GM23338 (cell line): Measurements from ENCODE around the gene RAP1GAP2. TPM values are rescaled to one million over a fixed set of nuclear protein-coding genes. Genes with fewer than 3 reads are reported as not detected.

ENCODE experiments used
- ATAC-seq: fragments of 200-7000 bp; cut with Tn5 transposase; 3 replicates; pipeline ENCODE4 v1.9.1; 2020
- DNase-seq: peaks from one replicate; pipeline ENCODE4 v3.0.0-alpha.2; 2015; ENCODE audit warnings: low spot score
- H2AFZ ChIP-seq: fragments of 200-600 bp; sonication (generic); 2 replicates; pipeline ENCODE4 v1.8.0; 2016; ENCODE audit warnings: antibody characterized with exemption, mild to moderate bottlenecking, moderate library complexity
- H3F3A ChIP-seq: fragments of 200-600 bp; sonication (generic); replicated peaks from 2 replicates; pipeline ENCODE4 v1.8.0; 2017; ENCODE audit warnings: antibody characterized with exemption, mixed run types, low read depth
- H3K27ac ChIP-seq: fragments of 200-600 bp; sonication (generic); 2 replicates; pipeline ENCODE4 v1.6.1; 2016; ENCODE audit warnings: low read depth
- H3K27me3 ChIP-seq: fragments of 200-600 bp; sonication (generic); 2 replicates; pipeline ENCODE4 v1.8.0; 2016; ENCODE audit warnings: mild to moderate bottlenecking, mixed run types, moderate library complexity; ENCODE audit not compliant: insufficient read depth
- H3K36me3 ChIP-seq: fragments of 200-600 bp; sonication (generic); 2 replicates; pipeline ENCODE4 v1.8.0; 2016; ENCODE audit warnings: mild to moderate bottlenecking; ENCODE audit not compliant: insufficient read depth
- H3K4me1 ChIP-seq: fragments of 200-600 bp; sonication (generic); 2 replicates; pipeline ENCODE4 v1.8.0; 2016; ENCODE audit warnings: mild to moderate bottlenecking, moderate library complexity; ENCODE audit not compliant: insufficient read depth
- H3K4me2 ChIP-seq: fragments of 200-600 bp; sonication (generic); 2 replicates; pipeline ENCODE4 v1.7.1; 2017; ENCODE audit warnings: mixed run types
- H3K4me3 ChIP-seq: fragments of 200-600 bp; sonication (generic); 2 replicates; pipeline ENCODE4 v1.6.1; 2016; ENCODE audit warnings: mixed run types
- H3K79me2 ChIP-seq: fragments of 200-600 bp; sonication (generic); replicated peaks from 2 replicates; pipeline ENCODE4 v1.8.0; 2017; ENCODE audit warnings: mild to moderate bottlenecking; ENCODE audit not compliant: insufficient read depth
- H3K9me2 ChIP-seq: fragments of 200-600 bp; sonication (generic); 2 replicates; pipeline ENCODE4 v1.8.0; 2017; ENCODE audit not compliant: insufficient read depth
- H4K20me1 ChIP-seq: fragments of 200-600 bp; sonication (generic); replicated peaks from 2 replicates; pipeline ENCODE4 v1.8.0; 2017; ENCODE audit warnings: mild to moderate bottlenecking; ENCODE audit not compliant: insufficient read depth
- H3K27ac Mint-ChIP-seq: 2 replicates; pipeline ENCODE4 v1.8.0; 2020; ENCODE audit warnings: inconsistent platforms, mild to moderate bottlenecking, moderate library complexity, mixed read lengths
- H3K27me3 Mint-ChIP-seq: 3 replicates; pipeline ENCODE4 v1.8.0; 2022; ENCODE audit warnings: low read depth, mild to moderate bottlenecking, moderate library complexity, mixed read lengths, inconsistent platforms; ENCODE audit not compliant: insufficient read depth, poor library complexity
- H3K36me3 Mint-ChIP-seq: 3 replicates; pipeline ENCODE4 v1.8.0; 2021; ENCODE audit warnings: low read depth, mild to moderate bottlenecking, inconsistent platforms, moderate library complexity, mixed read lengths
- H3K4me1 Mint-ChIP-seq: 3 replicates; pipeline ENCODE4 v1.8.0; 2020; ENCODE audit warnings: mild to moderate bottlenecking, inconsistent platforms, mixed read lengths
- H3K4me3 Mint-ChIP-seq: 3 replicates; pipeline ENCODE4 v1.8.0; 2021; ENCODE audit warnings: moderate library complexity, mild to moderate bottlenecking, inconsistent platforms, mixed read lengths
- H3K9me3 Mint-ChIP-seq: 3 replicates; pipeline ENCODE4 v1.8.0; 2020; ENCODE audit warnings: moderate library complexity, mild to moderate bottlenecking, inconsistent platforms, mixed read lengths
- polyA plus RNA-seq: library from polyadenylated mRNA; unstranded; fragments of >200 nt; fragmentation: Nextera tagmentation; extraction: Ambion mirVana; gene quantifications from 2 replicates; pipeline ENCODE4 v1.2.1, GENCODE V29; 2016
- total RNA-seq: library from RNA; depleted of rRNA; stranded (reverse); fragments of >200 nt; shearing (Covaris generic); gene quantifications from 2 replicates; pipeline ENCODE4 v1.2.3, GENCODE V29; 2014
- TF ChIP-seq, protein P1 (sequence below), 2 experiments: fragments of 200-600 bp in 1 of 2; sonication (generic) in 1 of 2; conservative IDR thresholded peaks; 2 replicates each; pipeline versions ENCODE4 v1.5.1 to v1.6.1; 2016 to 2017; ENCODE audit warnings: antibody characterized with exemption in 2 of 2, low read depth in 2 of 2, mild to moderate bottlenecking in 2 of 2, moderate library complexity in 1 of 2
- TF ChIP-seq, protein P2 (sequence below): fragments of 250-450 bp; sonication (Bioruptor Pico); IDR thresholded peaks from 2 replicates; pipeline ENCODE4 v1.5.0; 2020; ENCODE audit warnings: mild to moderate bottlenecking, moderate library complexity

Gene RAP1GAP2
- total and polyA plus RNA-seq, 2 experiments from 2014 or later, result 17.8 to 46.1 TPM

DNA sequence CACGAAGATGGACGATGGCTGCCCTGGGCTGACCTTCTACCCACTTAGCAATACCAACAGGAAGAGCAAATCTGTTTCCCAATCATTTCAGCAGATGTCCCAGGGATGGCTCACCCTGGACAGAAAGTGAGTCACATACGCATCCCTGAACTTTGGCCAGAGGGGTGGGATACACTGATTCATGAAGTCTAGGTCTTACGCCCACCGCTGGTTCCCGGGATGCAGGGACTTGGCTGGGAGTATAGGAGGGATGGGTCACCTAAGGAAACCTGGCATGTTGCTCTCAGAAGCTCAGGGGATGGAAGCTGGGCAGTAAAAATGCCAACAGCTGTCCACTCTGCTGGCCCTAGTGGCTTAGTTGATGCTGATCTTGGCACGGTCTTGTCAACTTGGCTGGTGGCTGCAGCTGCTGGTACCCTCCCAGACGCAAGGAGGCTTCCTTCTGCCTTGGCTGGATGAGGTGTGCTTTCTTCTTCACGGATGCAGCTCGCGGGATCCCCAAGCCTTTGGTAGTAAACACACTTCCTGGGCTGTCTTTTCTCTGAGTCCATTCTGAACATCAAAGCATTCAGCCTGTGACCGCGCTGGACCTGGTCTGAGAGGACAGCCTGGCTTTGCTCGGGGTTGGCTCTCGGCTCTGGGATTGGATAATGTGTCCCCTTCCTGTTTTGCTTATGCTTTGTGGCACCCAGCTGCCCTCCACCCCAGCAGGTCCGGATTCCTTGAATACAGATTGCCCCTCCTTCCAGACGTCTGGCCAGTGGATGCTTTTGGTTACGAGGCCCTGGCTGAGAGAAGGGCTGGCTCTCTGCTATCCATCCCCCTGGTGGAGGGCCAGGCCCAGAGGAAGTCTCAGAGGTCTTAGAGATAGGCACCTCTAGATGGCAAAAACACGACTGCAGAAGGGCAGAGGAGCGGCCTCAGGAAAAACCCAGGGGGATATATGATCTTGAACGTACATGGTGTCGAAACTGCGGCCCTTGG lies 71.5 kb downstream of the RAP1GAP2 start:
- H3K9me2 ChIP-seq, result no peaks in the 10 kb centered on the region
- Mint-ChIP-seq H3K36me3 (no peaks in the 10 kb centered on the region), H3K4me3 (peak overlapping the region; percentile 14; the same call in 1 of the 3 replicates), H3K27ac (peak overlapping the region; percentile 63), H3K9me3 (no peaks in the 10 kb centered on the region), H3K27me3 (peaks cover 12% of the 10 kb centered on the region), H3K4me1 (peaks cover 72% of the 10 kb centered on the region)
- peaks cover 90% of the 10 kb centered on the region for H3K79me2 ChIP-seq
- no peaks in the 10 kb centered on the region for H3K36me3 ChIP-seq
- peak overlapping the region; percentile 33; the same call in 1 of the 2 replicates for H3K4me2 ChIP-seq
- peak overlapping the region; percentile 83 for H3K27ac ChIP-seq
- peaks cover 17% of the 10 kb centered on the region for H4K20me1 ChIP-seq
- DNase-seq (peak; percentile 90), ATAC-seq (peak; percentile 71)
- no peaks in the 10 kb centered on the region for H3K27me3 ChIP-seq
- H3K4me1 ChIP-seq, result peaks cover 64% of the 10 kb centered on the region
- H2AFZ ChIP-seq, result no peak overlapping the region
- no peak overlapping the region for H3K4me3 ChIP-seq
- peaks cover 18% of the 10 kb centered on the region for H3F3A ChIP-seq
- TF ChIP-seq, protein P1, sequence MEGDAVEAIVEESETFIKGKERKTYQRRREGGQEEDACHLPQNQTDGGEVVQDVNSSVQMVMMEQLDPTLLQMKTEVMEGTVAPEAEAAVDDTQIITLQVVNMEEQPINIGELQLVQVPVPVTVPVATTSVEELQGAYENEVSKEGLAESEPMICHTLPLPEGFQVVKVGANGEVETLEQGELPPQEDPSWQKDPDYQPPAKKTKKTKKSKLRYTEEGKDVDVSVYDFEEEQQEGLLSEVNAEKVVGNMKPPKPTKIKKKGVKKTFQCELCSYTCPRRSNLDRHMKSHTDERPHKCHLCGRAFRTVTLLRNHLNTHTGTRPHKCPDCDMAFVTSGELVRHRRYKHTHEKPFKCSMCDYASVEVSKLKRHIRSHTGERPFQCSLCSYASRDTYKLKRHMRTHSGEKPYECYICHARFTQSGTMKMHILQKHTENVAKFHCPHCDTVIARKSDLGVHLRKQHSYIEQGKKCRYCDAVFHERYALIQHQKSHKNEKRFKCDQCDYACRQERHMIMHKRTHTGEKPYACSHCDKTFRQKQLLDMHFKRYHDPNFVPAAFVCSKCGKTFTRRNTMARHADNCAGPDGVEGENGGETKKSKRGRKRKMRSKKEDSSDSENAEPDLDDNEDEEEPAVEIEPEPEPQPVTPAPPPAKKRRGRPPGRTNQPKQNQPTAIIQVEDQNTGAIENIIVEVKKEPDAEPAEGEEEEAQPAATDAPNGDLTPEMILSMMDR (conservative IDR thresholded peaks at IDR 0.05; ENCODE audit: low read depth in 2 of 2), result peak; percentile 34 to 44
- TF ChIP-seq, protein P2, sequence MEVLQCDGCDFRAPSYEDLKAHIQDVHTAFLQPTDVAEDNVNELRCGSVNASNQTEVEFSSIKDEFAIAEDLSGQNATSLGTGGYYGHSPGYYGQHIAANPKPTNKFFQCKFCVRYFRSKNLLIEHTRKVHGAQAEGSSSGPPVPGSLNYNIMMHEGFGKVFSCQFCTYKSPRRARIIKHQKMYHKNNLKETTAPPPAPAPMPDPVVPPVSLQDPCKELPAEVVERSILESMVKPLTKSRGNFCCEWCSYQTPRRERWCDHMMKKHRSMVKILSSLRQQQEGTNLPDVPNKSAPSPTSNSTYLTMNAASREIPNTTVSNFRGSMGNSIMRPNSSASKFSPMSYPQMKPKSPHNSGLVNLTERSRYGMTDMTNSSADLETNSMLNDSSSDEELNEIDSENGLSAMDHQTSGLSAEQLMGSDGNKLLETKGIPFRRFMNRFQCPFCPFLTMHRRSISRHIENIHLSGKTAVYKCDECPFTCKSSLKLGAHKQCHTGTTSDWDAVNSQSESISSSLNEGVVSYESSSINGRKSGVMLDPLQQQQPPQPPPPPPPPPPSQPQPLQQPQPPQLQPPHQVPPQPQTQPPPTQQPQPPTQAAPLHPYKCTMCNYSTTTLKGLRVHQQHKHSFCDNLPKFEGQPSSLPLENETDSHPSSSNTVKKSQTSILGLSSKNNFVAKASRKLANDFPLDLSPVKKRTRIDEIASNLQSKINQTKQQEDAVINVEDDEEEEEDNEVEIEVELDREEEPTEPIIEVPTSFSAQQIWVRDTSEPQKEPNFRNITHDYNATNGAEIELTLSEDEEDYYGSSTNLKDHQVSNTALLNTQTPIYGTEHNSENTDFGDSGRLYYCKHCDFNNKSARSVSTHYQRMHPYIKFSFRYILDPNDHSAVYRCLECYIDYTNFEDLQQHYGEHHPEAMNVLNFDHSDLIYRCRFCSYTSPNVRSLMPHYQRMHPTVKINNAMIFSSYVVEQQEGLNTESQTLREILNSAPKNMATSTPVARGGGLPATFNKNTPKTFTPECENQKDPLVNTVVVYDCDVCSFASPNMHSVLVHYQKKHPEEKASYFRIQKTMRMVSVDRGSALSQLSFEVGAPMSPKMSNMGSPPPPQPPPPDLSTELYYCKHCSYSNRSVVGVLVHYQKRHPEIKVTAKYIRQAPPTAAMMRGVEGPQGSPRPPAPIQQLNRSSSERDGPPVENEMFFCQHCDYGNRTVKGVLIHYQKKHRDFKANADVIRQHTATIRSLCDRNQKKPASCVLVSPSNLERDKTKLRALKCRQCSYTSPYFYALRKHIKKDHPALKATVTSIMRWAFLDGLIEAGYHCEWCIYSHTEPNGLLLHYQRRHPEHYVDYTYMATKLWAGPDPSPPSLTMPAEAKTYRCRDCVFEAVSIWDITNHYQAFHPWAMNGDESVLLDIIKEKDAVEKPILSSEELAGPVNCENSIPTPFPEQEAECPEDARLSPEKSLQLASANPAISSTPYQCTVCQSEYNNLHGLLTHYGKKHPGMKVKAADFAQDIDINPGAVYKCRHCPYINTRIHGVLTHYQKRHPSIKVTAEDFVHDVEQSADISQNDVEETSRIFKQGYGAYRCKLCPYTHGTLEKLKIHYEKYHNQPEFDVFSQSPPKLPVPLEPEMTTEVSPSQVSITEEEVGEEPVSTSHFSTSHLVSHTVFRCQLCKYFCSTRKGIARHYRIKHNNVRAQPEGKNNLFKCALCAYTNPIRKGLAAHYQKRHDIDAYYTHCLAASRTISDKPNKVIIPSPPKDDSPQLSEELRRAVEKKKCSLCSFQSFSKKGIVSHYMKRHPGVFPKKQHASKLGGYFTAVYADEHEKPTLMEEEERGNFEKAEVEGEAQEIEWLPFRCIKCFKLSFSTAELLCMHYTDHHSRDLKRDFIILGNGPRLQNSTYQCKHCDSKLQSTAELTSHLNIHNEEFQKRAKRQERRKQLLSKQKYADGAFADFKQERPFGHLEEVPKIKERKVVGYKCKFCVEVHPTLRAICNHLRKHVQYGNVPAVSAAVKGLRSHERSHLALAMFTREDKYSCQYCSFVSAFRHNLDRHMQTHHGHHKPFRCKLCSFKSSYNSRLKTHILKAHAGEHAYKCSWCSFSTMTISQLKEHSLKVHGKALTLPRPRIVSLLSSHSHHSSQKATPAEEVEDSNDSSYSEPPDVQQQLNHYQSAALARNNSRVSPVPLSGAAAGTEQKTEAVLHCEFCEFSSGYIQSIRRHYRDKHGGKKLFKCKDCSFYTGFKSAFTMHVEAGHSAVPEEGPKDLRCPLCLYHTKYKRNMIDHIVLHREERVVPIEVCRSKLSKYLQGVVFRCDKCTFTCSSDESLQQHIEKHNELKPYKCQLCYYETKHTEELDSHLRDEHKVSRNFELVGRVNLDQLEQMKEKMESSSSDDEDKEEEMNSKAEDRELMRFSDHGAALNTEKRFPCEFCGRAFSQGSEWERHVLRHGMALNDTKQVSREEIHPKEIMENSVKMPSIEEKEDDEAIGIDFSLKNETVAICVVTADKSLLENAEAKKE, result no peak
